Measurements from ENCODE around the gene KIT. TPM values are rescaled to one million over a fixed set of nuclear protein-coding genes. Genes with fewer than 3 reads are reported as not detected.
A peak's percentile ranks its signal among the peaks of the same experiment; 100 is the strongest.

The KIT gene
- total RNA-seq, 2 experiments from 2014 or later, result 0.23 to 0.28 TPM

DNA sequence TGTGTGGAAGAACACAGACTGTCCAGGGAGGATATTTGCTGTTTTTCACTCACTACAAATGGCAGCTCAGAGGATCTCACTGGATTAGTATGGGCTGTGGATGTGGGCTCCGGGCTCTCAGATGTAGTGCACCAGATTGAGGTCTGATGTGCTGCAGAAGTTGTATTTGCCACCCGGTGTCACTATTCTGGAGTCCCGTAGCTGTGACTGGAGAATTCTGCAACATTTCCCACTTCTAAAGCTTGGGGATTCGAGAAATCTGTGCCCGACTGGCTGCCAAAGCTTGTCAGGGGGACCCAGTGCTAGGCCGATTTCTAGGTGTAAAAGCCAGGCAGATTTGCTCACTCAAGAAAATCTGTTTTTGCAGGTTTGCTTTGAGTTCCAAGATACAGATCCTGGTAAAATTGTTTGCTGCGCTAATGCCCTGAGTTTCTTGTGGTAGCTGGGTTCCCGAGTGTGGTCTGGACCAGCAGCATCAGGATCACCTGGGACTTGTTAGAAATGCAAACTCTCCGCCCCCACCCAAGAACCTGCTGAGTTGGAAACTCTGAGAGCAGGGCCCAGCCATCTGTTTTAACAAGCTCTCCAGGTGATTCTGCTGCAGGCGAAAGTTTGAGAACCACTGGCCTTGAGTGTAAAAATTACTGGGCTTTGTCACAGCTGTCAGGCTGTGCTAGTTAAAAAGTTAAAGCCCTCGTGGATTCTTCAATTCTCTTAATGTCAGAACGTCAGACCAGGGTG, 18.1 kb downstream of the KIT start:
- Mint-ChIP-seq H3K9me3 (no peaks in the 10 kb centered on the region), H3K36me3 (no peaks in the 10 kb centered on the region), H3K4me1 (no peaks in the 10 kb centered on the region), H3K4me3 (no peak overlapping the region), H3K27me3 (peaks cover 4% of the 10 kb centered on the region), H3K27ac (no peak overlapping the region)
- no peak for DNase-seq

- H3K4me1 Mint-ChIP-seq, result no peaks in the 10 kb centered on the region
- H3K36me3 Mint-ChIP-seq, result no peaks in the 10 kb centered on the region
- H3K9me3 Mint-ChIP-seq, result no peaks in the 10 kb centered on the region
- no peak overlapping the region for H3K4me3 Mint-ChIP-seq
- H3K27ac Mint-ChIP-seq, result no peak overlapping the region
- no peak for DNase-seq
- peaks cover 4% of the 10 kb centered on the region for H3K27me3 Mint-ChIP-seq
These were observed 18.9 kb downstream of the KIT start for GRCh38 chr4:54676658-54677057.

DNA sequence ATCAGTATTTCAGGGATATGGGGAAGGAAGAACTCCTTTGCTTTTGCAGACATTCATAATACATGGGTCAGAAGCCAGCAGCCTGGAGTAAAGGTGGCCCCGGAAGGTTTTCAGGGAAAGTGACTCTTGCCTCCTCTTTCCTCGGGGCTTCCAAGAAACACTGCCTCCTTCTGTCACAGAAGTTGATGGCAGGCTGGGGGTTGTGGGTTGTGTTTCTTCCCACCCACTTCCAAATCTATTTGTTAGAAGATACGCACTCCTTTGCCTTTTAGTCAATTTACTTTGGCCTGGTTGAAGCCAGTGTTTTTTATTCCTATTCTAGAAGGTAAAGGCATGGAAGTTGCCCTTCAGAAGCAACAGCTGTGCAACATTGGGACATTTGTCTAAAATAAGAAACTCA, 19.7 kb downstream of the KIT start:
- no peak for DNase-seq
- H3K9me3 Mint-ChIP-seq, result no peaks in the 10 kb centered on the region
- no peak overlapping the region for H3K27ac Mint-ChIP-seq

GRCh38 chr4:54677853-54678650, 20.3 kb downstream of the KIT start:
- Mint-ChIP-seq H3K27me3 (peaks cover 4% of the 10 kb centered on the region), H3K27ac (no peak overlapping the region), H3K9me3 (no peaks in the 10 kb centered on the region), H3K36me3 (no peaks in the 10 kb centered on the region), H3K4me3 (no peak overlapping the region), H3K4me1 (no peaks in the 10 kb centered on the region)
- no peak for DNase-seq

More for the DNA sequence above, 19.7 kb downstream of the KIT start:
- Mint-ChIP-seq H3K27me3 (peaks cover 4% of the 10 kb centered on the region), H3K4me1 (no peaks in the 10 kb centered on the region), H3K4me3 (no peak overlapping the region), H3K36me3 (no peaks in the 10 kb centered on the region)

- H3K9me3 Mint-ChIP-seq, result no peaks in the 10 kb centered on the region
- H3K4me3 Mint-ChIP-seq, result no peak overlapping the region
- H3K27me3 Mint-ChIP-seq, result peaks cover 4% of the 10 kb centered on the region
- no peak for DNase-seq
- H3K27ac Mint-ChIP-seq, result no peak overlapping the region
- peaks cover 4% of the 10 kb centered on the region for H3K4me1 Mint-ChIP-seq
- no peaks in the 10 kb centered on the region for H3K36me3 Mint-ChIP-seq
These were observed 21.1 kb downstream of the KIT start for GRCh38 chr4:54678826-54679225.

DNA sequence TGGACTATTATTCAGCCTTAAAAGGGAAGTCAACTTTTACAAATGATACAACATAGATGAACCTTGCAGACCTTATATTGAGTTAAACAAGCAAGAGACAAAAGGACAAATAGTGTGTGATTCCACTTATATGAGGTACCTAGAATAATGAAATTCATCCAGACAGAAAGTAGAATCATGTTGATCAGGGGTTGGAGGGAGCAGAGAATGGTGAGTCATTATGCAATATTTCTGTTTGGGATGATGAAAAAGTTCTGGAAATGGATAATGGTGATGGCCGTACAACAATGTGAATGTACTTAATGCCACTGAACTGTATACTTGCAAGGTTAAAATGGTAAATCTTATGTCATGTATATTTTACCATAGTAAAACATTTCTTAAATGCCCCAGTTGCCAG, 22.1 kb downstream of the KIT start:
- Mint-ChIP-seq H3K36me3 (no peaks in the 10 kb centered on the region), H3K9me3 (no peaks in the 10 kb centered on the region), H3K4me3 (no peak overlapping the region), H3K4me1 (peaks cover 5% of the 10 kb centered on the region), H3K27ac (no peak overlapping the region), H3K27me3 (peaks cover 4% of the 10 kb centered on the region)
- no peak for DNase-seq

- H3K27ac Mint-ChIP-seq, result no peak overlapping the region
- peak; percentile 32 for DNase-seq
- H3K9me3 Mint-ChIP-seq, result no peaks in the 10 kb centered on the region
- H3K4me1 Mint-ChIP-seq, result peaks cover 7% of the 10 kb centered on the region
- H3K36me3 Mint-ChIP-seq, result no peaks in the 10 kb centered on the region
- no peaks in the 10 kb centered on the region for H3K27me3 Mint-ChIP-seq
- H3K4me3 Mint-ChIP-seq, result no peak overlapping the region
These were observed 26.0 kb downstream of the KIT start for GRCh38 chr4:54683616-54684346.

GRCh38 chr4:54685810-54686209, 28.1 kb downstream of the KIT start:
- H3K27me3 Mint-ChIP-seq, result no peaks in the 10 kb centered on the region
- no peaks in the 10 kb centered on the region for H3K9me3 Mint-ChIP-seq
- no peak overlapping the region for H3K4me3 Mint-ChIP-seq
- no peak for DNase-seq
- no peak overlapping the region for H3K27ac Mint-ChIP-seq
- no peaks in the 10 kb centered on the region for H3K36me3 Mint-ChIP-seq
- peaks cover 7% of the 10 kb centered on the region for H3K4me1 Mint-ChIP-seq

GRCh38 chr4:54687887-54688841, 30.4 kb downstream of the KIT start:
- Mint-ChIP-seq H3K9me3 (no peaks in the 10 kb centered on the region), H3K36me3 (no peaks in the 10 kb centered on the region), H3K27ac (no peak overlapping the region), H3K27me3 (peaks cover 4% of the 10 kb centered on the region), H3K4me3 (no peak overlapping the region), H3K4me1 (peaks cover 7% of the 10 kb centered on the region)
- DNase-seq, result no peak

GRCh38 chr4:54695337-54695736, 37.6 kb downstream of the KIT start:
- Mint-ChIP-seq H3K4me3 (no peak overlapping the region), H3K9me3 (no peaks in the 10 kb centered on the region), H3K27ac (no peak overlapping the region), H3K36me3 (no peaks in the 10 kb centered on the region), H3K4me1 (no peaks in the 10 kb centered on the region), H3K27me3 (peaks cover 4% of the 10 kb centered on the region)
- no peak for DNase-seq

- Mint-ChIP-seq H3K4me3 (no peak overlapping the region), H3K36me3 (no peaks in the 10 kb centered on the region), H3K27me3 (peaks cover 4% of the 10 kb centered on the region), H3K4me1 (no peaks in the 10 kb centered on the region), H3K27ac (no peak overlapping the region), H3K9me3 (no peaks in the 10 kb centered on the region)
- no peak for DNase-seq
These were observed 38.0 kb downstream of the KIT start for GRCh38 chr4:54695788-54696187.

DNA sequence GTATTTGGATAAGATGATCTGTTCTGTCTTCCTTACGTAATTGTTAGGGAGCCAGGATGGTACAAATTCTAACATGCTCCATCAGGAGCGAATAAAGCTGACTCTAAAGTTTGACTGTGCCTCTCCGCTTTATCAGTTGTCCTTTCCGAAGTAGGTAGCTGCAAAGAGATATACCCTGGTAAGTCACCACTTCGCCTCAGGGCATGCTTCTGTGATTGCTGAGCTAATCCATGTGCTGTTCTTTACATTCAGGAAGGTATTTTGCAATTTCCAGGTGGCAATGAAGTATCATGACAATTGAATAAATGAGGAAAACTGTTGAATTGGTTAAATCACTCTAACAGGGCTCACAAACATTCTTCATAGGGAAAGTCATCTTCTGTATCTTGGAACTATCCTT, 38.9 kb downstream of the KIT start:
- Mint-ChIP-seq H3K9me3 (no peaks in the 10 kb centered on the region), H3K27ac (no peak overlapping the region), H3K36me3 (no peaks in the 10 kb centered on the region), H3K4me3 (no peak overlapping the region), H3K27me3 (no peaks in the 10 kb centered on the region), H3K4me1 (no peaks in the 10 kb centered on the region)
- DNase-seq, result no peak

DNA sequence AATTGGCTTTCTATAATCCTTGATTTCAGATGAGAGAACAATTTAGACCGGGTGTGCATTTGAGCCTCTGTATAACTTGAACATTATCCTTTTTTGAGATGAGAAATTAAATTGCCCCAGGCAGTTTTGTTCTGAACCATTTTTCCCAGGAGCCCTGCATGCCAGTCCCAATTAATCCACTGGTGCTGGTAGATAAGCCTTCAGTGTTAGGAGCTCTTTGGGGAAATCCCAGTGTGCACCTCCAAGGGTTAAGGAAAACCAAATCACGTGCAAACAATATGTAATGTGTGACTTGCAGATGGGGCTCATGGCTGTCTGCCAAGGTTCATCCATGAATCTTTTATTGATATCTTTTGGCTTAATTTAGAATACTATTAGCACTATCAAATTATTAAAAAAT, 43.2 kb downstream of the KIT start:
- no peak for DNase-seq
- no peak overlapping the region for H3K4me3 Mint-ChIP-seq
- H3K4me1 Mint-ChIP-seq, result no peaks in the 10 kb centered on the region
- H3K27me3 Mint-ChIP-seq, result no peaks in the 10 kb centered on the region
- no peak overlapping the region for H3K27ac Mint-ChIP-seq
- H3K36me3 Mint-ChIP-seq, result no peaks in the 10 kb centered on the region
- no peaks in the 10 kb centered on the region for H3K9me3 Mint-ChIP-seq

DNA sequence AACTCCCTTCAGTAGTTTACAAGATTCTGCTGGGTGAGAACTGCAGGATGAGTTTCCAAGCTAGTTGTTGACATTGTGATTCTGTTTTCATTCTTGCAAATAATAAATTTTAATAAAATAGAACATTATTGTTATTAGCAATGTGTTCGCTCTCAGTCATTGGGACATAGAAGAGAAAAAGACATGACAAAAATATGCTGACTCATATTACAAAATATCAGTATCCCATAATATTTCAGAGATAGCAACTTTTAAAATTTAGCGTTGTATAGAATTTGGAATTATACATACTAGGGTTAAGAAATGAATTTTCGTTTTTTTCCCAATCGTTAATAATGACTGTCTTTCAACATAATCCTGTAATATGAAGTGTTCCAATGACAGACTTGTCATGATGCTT, 45.4 kb downstream of the KIT start:
- H3K4me3 Mint-ChIP-seq, result no peak overlapping the region
- H3K9me3 Mint-ChIP-seq, result no peaks in the 10 kb centered on the region
- no peak overlapping the region for H3K27ac Mint-ChIP-seq
- no peaks in the 10 kb centered on the region for H3K4me1 Mint-ChIP-seq
- no peaks in the 10 kb centered on the region for H3K36me3 Mint-ChIP-seq
- no peak for DNase-seq
- H3K27me3 Mint-ChIP-seq, result no peaks in the 10 kb centered on the region
